ENCODE results near the gene C12orf43.
A peak's percentile ranks its signal among the peaks of the same experiment; 100 is the strongest.

C12orf43 gene

GRCh38 chr12:121010860-121011259, 5.4 kb downstream of the C12orf43 start:
- TF ChIP-seq CTCF (IDR thresholded peaks at IDR 0.05; ENCODE audit: unreplicated experiment in 3 of 3) = no peak
- Mint-ChIP-seq H3K27ac (no peak overlapping the region), H3K9me3 (no peaks in the 10 kb centered on the region), H3K4me3 (no peak overlapping the region), H3K27me3 (ENCODE audit: low read depth) (no peaks in the 10 kb centered on the region), H3K36me3 (ENCODE audit: low read depth) (peaks cover 28% of the 10 kb centered on the region), H3K4me1 (peaks cover 13% of the 10 kb centered on the region)

- Mint-ChIP-seq H3K4me3 (no peak overlapping the region), H3K27ac (no peak overlapping the region), H3K27me3 (ENCODE audit: low read depth) (no peaks in the 10 kb centered on the region), H3K36me3 (ENCODE audit: low read depth) (peaks cover 35% of the 10 kb centered on the region), H3K4me1 (peaks cover 3% of the 10 kb centered on the region), H3K9me3 (no peaks in the 10 kb centered on the region)
- TF ChIP-seq CTCF (IDR thresholded peaks at IDR 0.05; ENCODE audit: unreplicated experiment in 3 of 3) = peak; percentile 52 to 58 (median 57)
Measured at GRCh38 chr12:121009741-121010140, 6.5 kb downstream of the C12orf43 start.

- H3K4me1 Mint-ChIP-seq = no peaks in the 10 kb centered on the region
- no peak for TF ChIP-seq CTCF (IDR thresholded peaks at IDR 0.05; ENCODE audit: unreplicated experiment in 3 of 3)
- no peak overlapping the region for H3K27ac Mint-ChIP-seq
- no peak overlapping the region for H3K4me3 Mint-ChIP-seq
- H3K27me3 Mint-ChIP-seq (ENCODE audit: low read depth) = no peaks in the 10 kb centered on the region
- no peaks in the 10 kb centered on the region for H3K9me3 Mint-ChIP-seq
- H3K36me3 Mint-ChIP-seq (ENCODE audit: low read depth) = peaks cover 47% of the 10 kb centered on the region
Measured at GRCh38 chr12:121008347-121009098, 7.8 kb downstream of the C12orf43 start.

- no peaks in the 10 kb centered on the region for H3K9me3 Mint-ChIP-seq
- H3K4me3 Mint-ChIP-seq = no peak overlapping the region
- TF ChIP-seq CTCF (IDR thresholded peaks at IDR 0.05; ENCODE audit: unreplicated experiment in 3 of 3) = peak; percentile 31 to 57 (median 44)
- peaks cover 43% of the 10 kb centered on the region for H3K36me3 Mint-ChIP-seq (ENCODE audit: low read depth)
- H3K27ac Mint-ChIP-seq = peak overlapping the region in 1 of 3 experiments; percentile 32
- H3K4me1 Mint-ChIP-seq = peaks cover 4% of the 10 kb centered on the region
- H3K27me3 Mint-ChIP-seq (ENCODE audit: low read depth) = no peaks in the 10 kb centered on the region
Measured at GRCh38 chr12:121005346-121005815, 10.9 kb downstream of the C12orf43 start.

- peaks cover 39% of the 10 kb centered on the region for H3K36me3 Mint-ChIP-seq (ENCODE audit: low read depth)
- peaks cover 10% of the 10 kb centered on the region for H3K4me1 Mint-ChIP-seq
Measured at GRCh38 chr12:121004253-121004815, 12.0 kb downstream of the C12orf43 start.

More at GRCh38 chr12:121004253-121004815, 12.0 kb downstream of the C12orf43 start:
- no peaks in the 10 kb centered on the region for H3K9me3 Mint-ChIP-seq
- H3K27me3 Mint-ChIP-seq (ENCODE audit: low read depth) = no peaks in the 10 kb centered on the region
- no peak overlapping the region for H3K4me3 Mint-ChIP-seq
- TF ChIP-seq CTCF (IDR thresholded peaks at IDR 0.05; ENCODE audit: unreplicated experiment in 3 of 3) = no peak
- H3K27ac Mint-ChIP-seq = no peak overlapping the region

All from nephron (organoid).